ENCODE measurements around the gene COP1. TPM values are rescaled to one million over a fixed set of nuclear protein-coding genes. Genes with fewer than 3 reads are reported as not detected.
A peak's percentile ranks its signal among the peaks of the same experiment; 100 is the strongest.
"Not testable (repeated sequence)": the region's sequence is repeated elsewhere in the genome, so short reads cannot be mapped to it uniquely, and the experiment has no call there.

COP1 gene
- polyA plus RNA-seq, 12 donors = 21.9 to 45.4 (median 41.0) TPM; not detected in 1

DNA sequence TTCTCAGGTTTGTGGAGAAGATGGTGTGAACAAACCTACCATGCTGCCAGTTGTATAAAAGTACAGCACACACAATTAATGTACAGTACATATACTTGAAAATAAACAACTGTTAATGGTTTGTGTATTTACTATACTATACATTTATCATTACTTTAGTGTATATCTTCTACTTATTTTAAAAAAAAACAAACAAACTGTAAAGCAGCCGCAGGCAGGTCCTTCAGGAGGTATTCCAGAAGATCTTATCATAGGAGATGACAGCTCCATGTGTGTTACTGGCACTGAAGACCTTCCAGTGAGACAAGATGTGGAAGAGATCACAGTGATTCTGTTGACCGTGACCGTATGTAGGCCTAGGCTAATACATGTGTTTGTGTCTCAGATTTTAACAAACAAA is 155.7 kb downstream of the COP1 start:
- no peak for DNase-seq

DNA sequence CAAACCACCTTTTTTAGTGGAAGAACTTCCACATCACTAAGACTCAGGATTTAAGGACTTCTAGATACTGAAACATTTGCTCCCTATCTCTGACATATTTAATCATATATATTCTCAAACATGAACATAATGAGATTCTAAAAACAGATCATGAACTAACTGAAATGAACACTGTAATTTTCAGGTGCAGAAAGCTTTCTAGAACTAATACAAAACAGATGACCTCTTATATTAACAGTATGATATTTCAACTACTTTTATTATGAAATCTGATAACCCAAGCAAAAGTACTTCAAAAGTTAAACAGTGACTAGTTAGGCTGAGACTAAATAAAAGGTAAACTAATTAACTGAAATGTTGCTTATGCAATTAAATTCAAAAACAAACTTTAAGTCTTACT is 157.5 kb downstream of the COP1 start:
- no peak for DNase-seq

DNA sequence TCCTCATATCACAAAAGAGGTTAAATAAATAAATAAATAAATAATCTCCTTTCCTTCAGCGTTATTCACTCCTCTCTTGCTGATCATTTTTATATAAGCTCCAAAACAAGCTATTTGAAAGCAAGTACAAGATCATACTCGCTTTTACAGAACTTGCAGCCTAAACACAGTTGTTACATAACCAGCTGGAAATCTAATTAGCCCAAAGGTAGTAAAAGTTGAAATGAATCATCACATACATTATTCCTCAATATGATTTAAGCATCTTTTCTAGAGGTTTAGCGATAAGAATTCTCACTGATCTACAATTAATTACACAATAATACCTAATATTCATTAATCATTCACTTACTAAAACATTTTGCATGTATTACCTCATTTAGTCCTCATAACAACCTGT is 160.2 kb downstream of the COP1 start:
- no peak for DNase-seq

DNA sequence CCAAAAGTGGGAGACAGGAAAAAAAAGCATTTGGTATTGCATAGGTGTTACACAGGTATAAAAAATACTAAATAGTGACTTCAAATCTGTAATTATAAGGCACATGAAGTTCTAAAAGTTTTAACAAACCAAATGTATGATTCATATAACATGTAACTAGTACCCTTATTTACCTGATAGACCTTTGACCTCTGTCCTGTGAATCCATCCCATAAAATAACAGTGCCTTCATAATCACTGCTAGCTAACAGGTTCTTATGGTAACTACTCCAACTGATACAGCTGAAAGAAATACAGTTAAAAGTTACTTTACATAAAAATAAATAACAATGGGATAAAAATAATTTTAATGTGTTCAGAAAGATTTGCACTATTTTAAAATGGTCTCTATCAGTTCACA is 163.5 kb downstream of the COP1 start:
- DNase-seq = no peak

DNA sequence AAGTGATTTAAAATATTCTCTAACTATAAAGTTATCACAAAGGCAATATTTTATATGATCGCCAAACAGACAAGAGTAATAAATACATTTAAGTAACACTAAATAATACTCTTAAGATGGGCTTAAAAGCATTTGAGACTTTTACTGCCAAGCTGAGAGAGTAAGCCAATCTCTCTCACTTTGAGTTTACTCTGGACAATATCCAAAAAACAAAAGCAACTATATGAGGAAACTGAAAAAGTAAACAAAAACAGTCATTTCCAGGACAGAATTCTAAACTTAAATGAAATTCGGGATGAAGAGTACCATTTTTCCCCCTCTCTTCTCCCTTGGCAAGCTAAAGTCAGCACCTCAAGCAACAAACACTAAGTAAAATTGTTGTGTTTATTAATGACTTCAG is 173.2 kb downstream of the COP1 start:
- DNase-seq = peak; percentile 11

DNA sequence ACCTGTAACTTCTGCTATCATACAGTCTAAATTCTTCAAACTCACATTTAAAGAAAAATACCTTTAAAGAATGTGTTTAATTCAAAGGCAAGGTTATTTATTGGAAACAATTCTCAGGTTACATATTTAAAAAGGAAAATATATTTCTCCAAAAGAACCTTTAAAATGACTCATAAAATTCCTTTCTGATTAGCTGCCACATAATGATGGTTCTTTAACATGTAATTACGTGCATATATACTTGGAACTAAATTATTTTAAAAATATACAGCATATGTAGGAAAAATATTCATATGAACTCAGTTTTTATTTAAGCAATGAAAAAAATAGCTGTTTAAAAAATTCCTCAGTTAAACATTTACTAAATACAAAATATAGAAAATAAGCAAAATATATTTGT is 173.6 kb downstream of the COP1 start:
- DNase-seq = no peak

DNA sequence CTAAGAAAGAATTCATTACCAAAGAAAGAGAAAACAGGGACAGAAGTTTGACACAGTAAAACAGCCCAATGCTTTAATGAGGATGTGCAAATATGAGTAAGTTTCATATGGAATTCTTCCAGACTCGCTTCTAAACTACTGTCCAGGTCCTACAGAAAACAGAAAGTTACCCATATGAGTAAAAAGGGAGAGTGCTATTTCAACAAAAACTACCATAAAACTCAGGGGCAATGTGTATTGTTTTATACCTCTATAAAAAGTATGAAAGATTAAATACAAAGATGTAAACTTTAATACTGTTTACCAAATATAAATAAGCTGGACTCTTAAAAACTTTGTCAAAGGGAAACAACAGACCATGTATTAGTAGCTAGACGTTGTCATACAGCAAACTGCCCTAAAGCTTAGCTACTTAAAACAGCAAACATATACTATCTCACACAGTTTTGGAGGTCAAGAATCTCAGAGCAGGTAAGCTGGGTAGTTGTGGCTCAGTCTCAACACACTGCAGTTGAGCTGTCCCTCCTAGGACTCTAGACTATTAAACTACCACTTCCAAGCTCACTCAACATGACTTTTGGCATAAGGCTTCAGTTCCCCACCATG is 174.9 kb downstream of the COP1 start:
- DNase-seq = no peak

DNA sequence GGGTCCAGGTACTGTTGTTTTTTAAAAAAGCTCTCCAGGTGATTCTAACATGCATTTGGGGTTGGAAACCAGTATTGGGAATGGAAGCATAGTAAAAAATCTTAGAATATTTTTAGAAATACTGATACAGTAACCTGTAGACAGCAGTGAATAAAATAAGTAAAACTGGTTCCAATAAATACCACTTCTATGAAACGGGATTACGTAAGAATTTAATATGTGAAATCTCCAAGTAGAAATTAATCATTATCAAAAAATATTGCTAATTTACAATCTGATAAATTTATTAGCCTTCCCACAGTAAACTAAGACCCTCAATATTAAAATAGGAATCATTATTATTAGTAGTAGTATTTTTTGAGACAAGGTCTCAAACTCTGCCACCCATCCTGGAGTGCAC is 177.5 kb downstream of the COP1 start:
- DNase-seq = no peak

DNA sequence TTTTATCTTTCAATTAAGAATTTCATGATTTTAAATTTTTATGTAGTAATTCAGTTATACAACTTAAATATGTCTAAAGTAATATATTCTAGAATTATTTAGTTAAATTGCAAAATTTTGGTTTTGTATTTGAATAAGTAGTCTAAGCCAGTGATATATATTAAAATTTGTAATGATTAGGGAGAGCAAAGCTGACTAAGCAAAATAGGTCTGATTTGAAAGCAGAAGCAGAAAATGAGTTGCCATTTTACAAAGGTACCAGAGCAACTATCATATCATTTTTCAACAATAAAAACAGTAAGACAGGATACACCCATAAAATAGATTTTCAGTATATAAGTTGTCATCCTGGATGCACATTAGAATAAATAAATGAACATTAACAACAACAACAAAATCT is 177.9 kb downstream of the COP1 start:
- no peak for DNase-seq

DNA sequence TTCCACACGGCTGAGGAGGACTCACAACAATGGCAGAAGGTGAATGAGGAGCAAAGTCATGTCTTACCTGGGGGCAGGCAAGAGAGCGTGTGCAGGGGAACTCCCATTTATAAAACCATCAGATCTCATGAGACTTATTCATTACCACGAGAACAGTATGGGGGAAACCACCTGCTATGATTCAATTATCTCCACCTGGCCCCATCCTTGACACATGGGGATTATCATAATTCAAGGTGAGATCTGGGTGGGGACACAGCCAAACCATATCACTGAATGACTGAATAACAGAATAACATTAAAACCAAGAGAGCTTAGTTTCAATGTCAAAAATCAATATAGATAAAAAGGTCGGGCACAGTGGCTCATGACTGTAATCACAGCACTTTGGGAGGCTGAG is 179.2 kb downstream of the COP1 start:
- not testable (repeated sequence) for DNase-seq

DNA sequence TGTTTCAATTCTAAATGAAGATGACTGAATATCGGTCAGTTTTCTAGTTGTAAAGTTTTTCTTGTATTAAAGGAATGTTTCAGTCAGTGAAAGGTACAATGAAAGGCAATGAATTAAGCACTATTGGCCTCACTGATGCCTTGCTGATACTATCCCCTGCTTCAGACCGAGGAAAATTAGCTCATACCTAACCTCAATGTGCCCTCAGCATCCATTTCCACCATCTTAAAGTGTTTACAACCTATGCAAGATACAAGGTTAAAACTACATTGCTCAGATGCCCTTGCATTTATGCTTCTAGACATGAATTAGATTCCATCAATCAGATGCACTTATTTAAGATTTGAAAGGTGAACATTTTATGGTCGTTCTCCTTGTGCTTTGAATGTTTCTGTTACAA is 184.5 kb downstream of the COP1 start:
- no peak for DNase-seq

DNA sequence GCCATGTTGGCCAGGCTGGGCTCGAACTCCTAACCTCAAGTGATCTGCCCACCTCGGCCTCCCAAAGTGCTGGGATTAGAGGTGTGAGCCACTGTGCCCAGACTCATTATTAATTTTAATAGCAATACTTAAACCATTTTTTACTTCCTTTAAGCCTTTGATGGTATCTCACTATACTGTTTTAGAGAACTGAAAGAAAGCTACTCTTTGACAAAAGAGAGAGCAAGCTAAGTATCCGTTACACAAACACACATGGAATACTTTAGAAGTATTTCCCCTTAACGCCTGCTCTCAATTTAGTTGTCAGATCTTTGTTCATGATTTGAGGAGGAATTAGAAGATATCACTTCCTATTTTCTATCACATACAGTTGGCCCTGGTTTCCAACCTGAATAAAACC is 189.4 kb downstream of the COP1 start:
- no peak for DNase-seq

DNA sequence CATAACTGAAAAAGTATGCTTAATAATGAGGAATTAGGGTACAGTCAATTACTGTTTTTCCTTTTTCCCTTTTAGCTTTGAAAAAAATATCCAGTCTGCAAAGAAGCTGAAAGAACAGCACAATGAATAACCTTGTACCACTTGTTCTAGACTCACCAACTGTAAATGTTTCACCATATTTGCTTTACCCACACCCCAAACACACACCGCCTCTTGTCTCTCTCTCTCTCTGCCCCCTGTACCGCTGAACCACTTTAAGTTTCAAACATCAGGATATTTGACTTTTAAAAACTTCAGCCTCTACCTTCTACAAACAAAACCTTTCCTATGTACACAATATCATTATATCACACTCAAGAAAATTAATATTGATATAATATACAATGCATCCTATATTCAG is 197.1 kb downstream of the COP1 start:
- no peak for DNase-seq

DNA sequence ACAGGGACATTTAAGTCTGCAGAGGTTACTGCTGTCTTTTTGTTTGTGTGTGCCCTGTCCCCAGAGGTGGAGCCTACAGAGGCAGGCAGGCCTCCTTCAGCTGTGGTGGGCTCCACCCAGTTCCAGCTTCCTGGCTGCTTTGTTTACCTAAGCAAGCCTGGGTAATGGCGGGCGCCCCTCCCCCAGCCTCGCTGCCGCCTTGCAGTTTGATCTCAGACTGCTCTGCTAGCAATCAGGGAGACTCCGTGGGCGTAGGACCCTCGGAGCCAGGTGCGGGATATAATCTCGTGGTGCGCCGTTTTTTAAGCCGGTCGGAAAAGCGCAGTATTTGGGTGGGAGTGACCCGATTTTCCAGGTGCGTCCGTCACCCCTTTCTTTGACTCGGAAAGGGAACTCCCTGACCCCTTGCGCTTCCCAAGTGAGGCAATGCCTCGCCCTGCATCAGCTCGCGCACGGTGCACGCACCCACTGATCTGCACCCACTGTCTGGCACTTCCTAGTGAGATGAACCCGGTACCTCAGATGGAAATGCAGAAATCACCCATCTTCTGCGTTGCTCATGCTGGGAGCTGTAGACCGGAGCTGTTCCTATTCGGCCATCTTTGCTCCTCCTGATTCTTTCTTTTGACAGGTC is 199.2 kb downstream of the COP1 start:
- DNase-seq = not testable (repeated sequence)

DNA sequence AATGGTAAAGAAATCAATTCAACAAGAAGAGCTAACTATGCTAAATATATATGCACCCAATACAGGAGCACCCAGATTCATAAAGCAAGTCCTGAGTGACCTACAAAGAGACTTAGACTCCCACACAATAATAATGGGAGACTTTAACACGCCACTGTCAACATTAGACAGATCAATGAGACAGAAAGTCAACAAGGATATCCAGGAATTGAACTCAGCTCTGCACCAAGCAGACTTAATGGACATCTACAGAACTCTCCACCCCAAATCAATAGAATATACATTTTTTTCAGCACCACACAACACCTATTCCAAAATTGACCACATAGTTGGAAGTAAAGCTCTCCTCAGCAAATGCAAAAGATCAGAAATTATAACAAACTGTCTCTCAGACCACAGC is 212.4 kb downstream of the COP1 start:
- not testable (repeated sequence) for DNase-seq

DNA sequence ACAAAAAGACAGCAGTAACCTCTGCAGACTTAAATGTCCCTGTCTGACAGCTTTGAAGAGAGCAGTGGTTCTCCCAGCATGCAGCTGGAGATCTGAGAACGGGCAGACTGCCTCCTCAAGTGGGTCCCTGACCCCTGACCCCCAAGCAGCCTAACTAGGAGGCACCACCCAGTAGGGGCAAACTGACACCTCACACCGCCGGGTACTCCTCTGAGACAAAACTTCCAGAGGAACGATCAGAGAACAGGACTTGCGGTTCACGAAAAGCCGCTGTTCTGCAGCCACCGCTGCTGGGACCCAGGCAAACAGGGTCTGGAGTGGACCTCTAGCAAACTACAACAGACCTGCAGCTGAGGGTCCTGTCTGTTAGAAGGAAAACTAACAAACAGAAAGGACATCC is 214.3 kb downstream of the COP1 start:
- DNase-seq = not testable (repeated sequence)

DNA sequence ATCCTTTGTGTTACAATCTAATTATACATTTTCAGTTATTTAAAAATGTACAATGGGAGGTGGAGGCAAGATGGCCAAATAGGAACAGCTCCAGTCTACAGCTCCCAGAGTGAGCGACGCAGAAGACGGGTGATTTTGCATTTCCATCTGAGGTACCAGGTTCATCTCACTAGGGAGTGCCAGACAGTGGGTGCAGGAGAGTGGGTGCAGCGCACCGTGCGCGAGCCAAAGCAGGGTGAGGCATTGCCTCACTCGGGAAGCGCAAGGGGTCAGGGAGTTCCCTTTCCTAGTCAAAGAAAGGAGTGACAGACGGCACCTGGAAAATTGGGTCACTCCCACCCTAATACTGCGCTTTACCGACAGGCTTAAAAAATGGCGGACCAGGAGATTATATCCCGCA is 214.9 kb downstream of the COP1 start:
- DNase-seq = not testable (repeated sequence)

DNA sequence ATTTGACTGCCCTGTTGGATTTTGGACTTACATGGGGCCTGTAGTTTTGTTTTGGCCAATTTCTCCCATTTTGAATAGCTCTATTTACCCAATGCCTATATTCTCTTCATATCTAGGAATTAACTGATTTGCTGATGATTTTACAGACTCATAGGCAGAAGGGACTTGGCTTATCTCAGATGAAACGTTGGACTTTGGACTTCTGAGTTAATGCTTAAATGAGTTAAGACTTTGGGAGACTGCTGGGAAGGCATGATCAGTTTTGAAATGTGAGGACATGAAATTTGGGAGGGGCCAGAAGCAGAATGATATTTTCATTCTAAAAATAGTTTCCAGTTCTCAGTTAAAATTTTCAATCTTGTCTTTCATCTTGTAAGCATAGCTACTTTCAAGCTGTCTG is 222.3 kb downstream of the COP1 start:
- DNase-seq = no peak

DNA sequence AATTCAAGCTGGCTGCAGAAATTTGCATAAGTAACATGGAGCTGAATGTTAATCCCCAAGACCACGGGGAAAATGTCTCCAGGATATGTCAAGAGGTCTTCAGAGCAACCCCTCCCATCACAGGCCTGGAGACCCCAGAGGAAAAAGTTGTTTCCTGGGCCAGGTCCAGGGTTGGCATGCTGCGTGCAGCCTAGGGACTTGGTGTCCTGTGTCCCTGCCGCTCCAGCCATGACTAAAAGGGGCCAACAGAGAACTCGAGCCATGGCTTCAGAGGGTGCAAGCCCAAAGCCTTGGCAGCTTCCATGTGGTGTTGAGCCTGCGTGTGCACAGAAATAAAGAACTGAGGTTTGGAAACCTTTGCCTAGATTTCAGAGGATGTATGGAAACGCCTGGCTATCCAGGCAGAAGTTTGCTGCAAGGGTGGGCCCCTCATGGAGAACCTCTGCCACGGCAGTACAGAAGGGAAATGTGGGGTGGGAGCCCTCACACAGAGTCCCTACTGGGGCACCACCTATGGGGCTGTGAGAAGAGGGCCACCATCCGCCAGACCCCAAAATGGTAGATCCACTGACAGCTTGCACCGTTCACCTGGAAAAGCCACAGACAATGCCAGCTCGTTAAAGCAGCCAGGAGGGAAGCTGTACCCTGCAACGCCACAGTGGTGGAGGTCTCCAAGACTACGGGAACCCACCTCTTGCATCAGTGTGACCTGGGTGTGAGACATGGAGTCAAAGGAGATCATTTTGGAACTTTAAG is 222.9 kb downstream of the COP1 start:
- no peak for DNase-seq

DNA sequence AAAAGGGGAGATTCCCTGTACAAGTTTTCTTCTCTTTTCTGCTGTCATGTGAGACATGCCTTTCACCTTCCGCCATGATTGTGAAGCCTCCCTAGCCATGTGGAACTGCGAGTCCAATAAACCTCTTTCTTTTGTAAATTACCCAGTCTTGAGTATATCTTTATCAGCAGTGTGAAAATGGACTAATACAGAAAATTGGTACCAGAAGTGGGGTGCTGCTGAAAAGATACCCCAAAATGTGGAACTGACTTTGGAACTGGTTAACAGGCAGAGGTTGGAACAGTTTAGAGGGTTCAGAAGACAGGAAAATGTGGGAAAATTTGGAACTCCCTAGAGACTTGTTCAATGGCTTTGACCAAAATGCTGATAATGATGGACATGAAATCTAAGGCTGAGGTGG is 223.7 kb downstream of the COP1 start:
- DNase-seq = not testable (repeated sequence)

DNA sequence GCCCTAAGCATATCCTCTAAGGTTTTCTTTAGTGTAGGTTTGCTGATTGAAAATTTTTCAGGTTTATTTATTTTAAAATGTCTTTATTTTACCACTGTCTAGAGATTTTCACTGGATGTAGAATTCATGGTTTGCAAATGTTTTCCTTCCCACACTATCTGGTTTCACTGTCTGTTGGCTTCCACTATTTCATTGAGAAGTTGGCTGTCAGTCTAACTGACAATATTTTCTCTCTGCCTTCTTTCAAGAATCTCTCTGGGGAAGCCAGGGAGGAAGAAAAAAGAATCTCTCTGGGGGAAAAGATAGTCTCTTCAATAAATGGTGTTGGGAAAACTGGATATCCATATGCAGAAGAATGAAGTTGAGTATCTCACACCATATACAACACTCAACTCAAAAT is 226.0 kb downstream of the COP1 start:
- no peak for DNase-seq

DNA sequence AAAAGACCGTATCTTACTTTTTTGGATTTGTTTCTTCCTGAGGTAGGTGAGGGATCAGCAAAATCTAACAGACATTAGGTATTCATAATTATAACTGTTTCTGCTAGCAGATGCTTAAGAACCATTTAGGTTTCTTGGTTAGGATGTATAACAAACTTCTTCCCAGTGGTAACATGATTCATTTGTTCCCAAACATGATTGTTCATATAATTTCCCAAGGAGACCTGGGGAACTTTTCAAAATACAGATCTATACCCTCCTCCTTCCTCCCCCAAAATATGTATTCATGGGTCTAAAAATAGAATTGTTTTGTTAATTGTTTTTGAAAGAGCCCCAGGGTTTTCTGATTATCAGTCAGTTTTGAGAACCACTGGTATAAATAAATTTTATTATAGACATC is 228.2 kb downstream of the COP1 start:
- no peak for DNase-seq

DNA sequence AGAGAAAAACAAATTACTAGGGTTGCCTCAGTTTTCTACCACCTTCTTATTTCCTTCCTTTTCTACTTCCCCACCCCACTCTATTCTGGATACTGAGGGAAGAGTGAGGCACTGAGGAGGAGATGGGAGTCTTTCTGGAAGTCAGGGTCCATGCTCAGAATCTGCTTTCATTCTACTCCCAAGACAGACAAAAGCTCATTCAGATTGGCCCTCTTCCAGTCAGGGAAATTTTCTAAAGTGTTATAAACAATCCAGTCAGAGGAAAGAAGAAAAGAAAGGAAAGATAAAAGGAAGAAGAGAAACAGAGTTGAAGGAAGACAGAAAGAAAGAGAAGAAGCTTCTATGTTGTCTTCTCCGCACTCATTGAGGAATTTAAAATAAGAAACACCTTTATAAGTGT is 228.6 kb downstream of the COP1 start:
- DNase-seq = peak; percentile 7
